Nephron (organoid): ENCODE results near the gene TBX18.

Source experiments
- H3K27ac Mint-ChIP-seq, 3 experiments: 2 replicates each; pipeline ENCODE4 v1.8.0; 2020; ENCODE audit warnings: mixed read lengths in 3 of 3, mild to moderate bottlenecking in 2 of 3, moderate library complexity in 1 of 3
- H3K27me3 Mint-ChIP-seq: 2 replicates; pipeline ENCODE4 v1.8.0; 2021; ENCODE audit warnings: low read depth, mild to moderate bottlenecking, moderate library complexity, mixed read lengths
- H3K36me3 Mint-ChIP-seq: 2 replicates; pipeline ENCODE4 v1.8.0; 2020; ENCODE audit warnings: low read depth, mixed read lengths
- H3K4me1 Mint-ChIP-seq: 2 replicates; pipeline ENCODE4 v1.8.0; 2020; ENCODE audit warnings: mixed read lengths
- H3K4me3 Mint-ChIP-seq, 3 experiments: 2 replicates each; pipeline ENCODE4 v1.8.0; 2020; ENCODE audit warnings: mild to moderate bottlenecking in 3 of 3, mixed read lengths in 3 of 3, moderate library complexity in 2 of 3
- H3K9me3 Mint-ChIP-seq: 2 replicates; pipeline ENCODE4 v1.8.0; 2020; ENCODE audit warnings: mixed read lengths
- TF ChIP-seq, protein P1 (sequence below), 3 experiments: fragments of 200-600 bp; sonication (generic); IDR thresholded peaks; one replicate each; pipeline ENCODE4 v1.5.0; 2021; ENCODE audit warnings: antibody characterized with exemption in 3 of 3; ENCODE audit not compliant: unreplicated experiment in 3 of 3

TBX18 gene

DNA sequence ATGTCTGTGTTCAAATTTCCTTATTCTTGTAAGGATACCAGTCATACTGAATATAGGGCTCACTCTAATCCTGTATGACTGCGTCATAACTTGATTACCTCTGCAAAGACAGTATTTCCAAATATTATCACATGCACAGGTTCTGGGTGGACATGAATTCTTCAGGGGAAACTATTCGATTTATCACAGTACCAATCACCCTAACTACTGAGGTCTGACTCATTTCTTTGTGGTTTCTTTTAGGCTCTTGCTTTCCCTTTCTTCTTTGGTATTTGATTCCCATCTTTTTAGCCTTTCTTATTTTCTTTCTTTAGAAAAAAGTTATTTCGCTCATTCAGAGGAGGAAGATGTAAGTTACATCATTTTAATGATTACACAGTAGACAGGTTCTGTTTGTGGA is 40.3 kb upstream of the TBX18 start:
- H3K9me3 Mint-ChIP-seq: no peaks in the 10 kb centered on the region
- peaks cover 10% of the 10 kb centered on the region for H3K4me1 Mint-ChIP-seq
- peaks cover 4% of the 10 kb centered on the region for H3K27me3 Mint-ChIP-seq
- no peak overlapping the region for H3K4me3 Mint-ChIP-seq
- no peak overlapping the region for H3K27ac Mint-ChIP-seq
- TF ChIP-seq, protein P1, sequence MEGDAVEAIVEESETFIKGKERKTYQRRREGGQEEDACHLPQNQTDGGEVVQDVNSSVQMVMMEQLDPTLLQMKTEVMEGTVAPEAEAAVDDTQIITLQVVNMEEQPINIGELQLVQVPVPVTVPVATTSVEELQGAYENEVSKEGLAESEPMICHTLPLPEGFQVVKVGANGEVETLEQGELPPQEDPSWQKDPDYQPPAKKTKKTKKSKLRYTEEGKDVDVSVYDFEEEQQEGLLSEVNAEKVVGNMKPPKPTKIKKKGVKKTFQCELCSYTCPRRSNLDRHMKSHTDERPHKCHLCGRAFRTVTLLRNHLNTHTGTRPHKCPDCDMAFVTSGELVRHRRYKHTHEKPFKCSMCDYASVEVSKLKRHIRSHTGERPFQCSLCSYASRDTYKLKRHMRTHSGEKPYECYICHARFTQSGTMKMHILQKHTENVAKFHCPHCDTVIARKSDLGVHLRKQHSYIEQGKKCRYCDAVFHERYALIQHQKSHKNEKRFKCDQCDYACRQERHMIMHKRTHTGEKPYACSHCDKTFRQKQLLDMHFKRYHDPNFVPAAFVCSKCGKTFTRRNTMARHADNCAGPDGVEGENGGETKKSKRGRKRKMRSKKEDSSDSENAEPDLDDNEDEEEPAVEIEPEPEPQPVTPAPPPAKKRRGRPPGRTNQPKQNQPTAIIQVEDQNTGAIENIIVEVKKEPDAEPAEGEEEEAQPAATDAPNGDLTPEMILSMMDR (IDR thresholded peaks at IDR 0.05; ENCODE audit: unreplicated experiment in 3 of 3): no peak
- no peaks in the 10 kb centered on the region for H3K36me3 Mint-ChIP-seq

DNA sequence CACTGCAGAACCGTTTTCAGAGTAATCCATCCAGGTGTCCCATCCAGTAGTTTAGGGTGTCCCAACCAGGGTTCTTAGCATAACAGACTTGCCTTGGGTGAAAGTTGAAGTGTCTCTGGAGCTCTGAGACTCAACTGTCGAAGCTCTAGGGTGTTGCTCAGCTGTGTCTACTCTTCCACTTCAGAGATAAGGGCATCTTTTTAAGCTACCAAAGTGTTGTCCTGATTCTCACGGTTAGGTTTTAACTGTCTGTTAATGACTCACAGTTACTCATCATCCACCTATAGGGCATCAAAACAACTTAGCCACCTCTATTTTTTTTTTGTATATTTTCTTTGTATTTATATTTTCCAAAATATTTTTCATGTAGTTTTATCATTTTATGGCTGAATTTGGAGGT is 36.9 kb upstream of the TBX18 start:
- H3K4me1 Mint-ChIP-seq: peaks cover 6% of the 10 kb centered on the region
- peaks cover 4% of the 10 kb centered on the region for H3K27me3 Mint-ChIP-seq

DNA sequence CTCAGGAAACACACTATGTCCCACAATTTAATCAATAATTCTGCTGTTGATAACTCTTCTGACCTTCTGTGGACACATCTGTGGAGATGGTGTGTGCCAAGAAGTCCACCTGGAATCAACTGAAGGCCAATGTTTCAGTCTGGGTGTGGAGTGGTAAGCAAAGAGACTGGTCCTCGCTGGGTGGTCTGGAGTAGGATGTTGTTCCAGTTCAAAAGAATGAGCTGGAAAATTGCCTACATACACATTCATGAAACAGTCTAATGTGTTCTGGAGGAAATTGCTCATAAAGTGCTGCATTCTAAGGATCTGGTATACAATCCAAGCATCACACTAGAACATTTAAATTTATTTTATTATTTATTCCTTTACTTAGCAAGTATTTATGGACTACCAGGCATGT is 33.9 kb upstream of the TBX18 start:
- Mint-ChIP-seq H3K9me3 (peaks cover 18% of the 10 kb centered on the region), H3K4me3 (no peak overlapping the region), H3K4me1 (peaks cover 6% of the 10 kb centered on the region), H3K36me3 (no peaks in the 10 kb centered on the region), H3K27ac (peak overlapping the region in 2 of 3 experiments; percentile 73 to 95), H3K27me3 (peaks cover 4% of the 10 kb centered on the region)
- TF ChIP-seq, protein P1 (IDR thresholded peaks at IDR 0.05; ENCODE audit: unreplicated experiment in 3 of 3): no peak

More for the DNA sequence above, 36.9 kb upstream of the TBX18 start:
- no peaks in the 10 kb centered on the region for H3K36me3 Mint-ChIP-seq
- H3K27ac Mint-ChIP-seq: no peak overlapping the region
- no peak overlapping the region for H3K4me3 Mint-ChIP-seq
- TF ChIP-seq, protein P1 (IDR thresholded peaks at IDR 0.05; ENCODE audit: unreplicated experiment in 3 of 3): no peak
- peaks cover 8% of the 10 kb centered on the region for H3K9me3 Mint-ChIP-seq

DNA sequence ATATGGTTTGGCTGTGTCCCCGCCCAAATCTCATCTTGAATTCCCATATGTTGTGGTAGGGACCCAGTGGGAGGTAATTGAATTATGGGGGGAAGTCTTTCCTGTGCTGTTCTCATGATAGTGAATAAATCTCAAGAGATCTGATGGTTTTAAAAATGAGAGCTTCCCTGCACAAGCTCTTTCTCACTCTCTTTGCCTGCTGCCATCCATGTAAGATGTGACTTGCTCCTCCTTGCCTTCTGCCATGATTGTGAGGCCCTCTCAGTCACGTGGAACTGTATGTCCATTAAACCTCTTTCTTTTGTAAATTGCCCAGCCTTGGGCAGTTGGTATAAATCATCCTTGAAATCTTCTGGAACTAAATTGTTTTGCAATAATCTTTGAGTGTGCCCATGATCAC is 31.9 kb upstream of the TBX18 start:
- no peak overlapping the region for H3K27ac Mint-ChIP-seq
- TF ChIP-seq, protein P1 (IDR thresholded peaks at IDR 0.05; ENCODE audit: unreplicated experiment in 3 of 3): no peak
- H3K36me3 Mint-ChIP-seq: no peaks in the 10 kb centered on the region
- no peak overlapping the region for H3K4me3 Mint-ChIP-seq
- peaks cover 18% of the 10 kb centered on the region for H3K9me3 Mint-ChIP-seq
- peaks cover 6% of the 10 kb centered on the region for H3K4me1 Mint-ChIP-seq
- peaks cover 4% of the 10 kb centered on the region for H3K27me3 Mint-ChIP-seq

DNA sequence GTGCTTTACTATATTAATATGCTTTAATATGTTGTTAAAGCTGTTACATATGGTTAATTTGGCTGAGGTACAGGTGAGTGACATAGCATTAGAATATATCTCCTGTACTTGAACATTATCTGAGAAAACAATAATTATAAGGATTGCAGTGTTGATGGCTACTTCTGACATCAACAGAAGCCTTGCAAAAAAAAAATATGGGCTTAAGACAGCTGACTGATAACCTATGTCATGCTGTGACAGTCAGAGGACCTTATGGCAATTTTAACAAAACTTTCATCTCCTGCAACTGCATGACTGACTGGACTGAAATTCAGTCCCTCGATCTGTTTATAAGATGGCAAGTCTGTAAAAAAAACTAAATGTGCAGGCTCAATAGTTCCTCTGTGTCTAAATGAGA is 27.5 kb upstream of the TBX18 start:
- Mint-ChIP-seq H3K4me1 (no peaks in the 10 kb centered on the region), H3K9me3 (peaks cover 14% of the 10 kb centered on the region), H3K4me3 (no peak overlapping the region), H3K36me3 (no peaks in the 10 kb centered on the region), H3K27me3 (peaks cover 4% of the 10 kb centered on the region), H3K27ac (no peak overlapping the region)
- TF ChIP-seq, protein P1 (IDR thresholded peaks at IDR 0.05; ENCODE audit: unreplicated experiment in 3 of 3): no peak

DNA sequence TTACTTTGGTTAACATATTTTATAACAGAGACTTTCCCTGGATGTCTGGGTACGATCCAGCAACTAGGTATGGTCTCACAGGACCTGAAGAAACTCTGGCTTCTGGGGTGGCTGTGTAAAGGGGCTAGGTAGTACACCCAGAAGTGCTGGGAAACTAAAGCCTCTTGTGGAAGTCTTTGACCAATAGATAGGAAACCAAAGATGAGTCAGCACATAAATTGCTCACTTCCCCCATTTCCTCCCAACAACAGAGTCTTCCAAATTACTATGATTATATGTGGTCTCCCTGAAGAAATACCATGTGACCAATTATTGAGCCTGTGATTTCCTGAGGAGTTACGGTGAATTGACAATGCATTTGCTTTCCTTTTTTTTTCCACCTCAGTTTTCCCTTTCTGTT is 26.8 kb upstream of the TBX18 start:
- no peak overlapping the region for H3K4me3 Mint-ChIP-seq

More for the DNA sequence above, 26.8 kb upstream of the TBX18 start:
- peaks cover 10% of the 10 kb centered on the region for H3K9me3 Mint-ChIP-seq
- peaks cover 4% of the 10 kb centered on the region for H3K27me3 Mint-ChIP-seq
- TF ChIP-seq, protein P1 (IDR thresholded peaks at IDR 0.05; ENCODE audit: unreplicated experiment in 3 of 3): no peak
- H3K4me1 Mint-ChIP-seq: no peaks in the 10 kb centered on the region
- H3K36me3 Mint-ChIP-seq: no peaks in the 10 kb centered on the region
- H3K27ac Mint-ChIP-seq: no peak overlapping the region
